ENCODE measurements around the gene LRMDA. TPM values are rescaled to one million over a fixed set of nuclear protein-coding genes. Genes with fewer than 3 reads are reported as not detected.

LRMDA gene
- total and polyA plus RNA-seq, 2 of the 8 experiments (the other 6 are each of a cell fraction or from before 2014, with no cell fraction given): 0.86 to 2.8 TPM

DNA sequence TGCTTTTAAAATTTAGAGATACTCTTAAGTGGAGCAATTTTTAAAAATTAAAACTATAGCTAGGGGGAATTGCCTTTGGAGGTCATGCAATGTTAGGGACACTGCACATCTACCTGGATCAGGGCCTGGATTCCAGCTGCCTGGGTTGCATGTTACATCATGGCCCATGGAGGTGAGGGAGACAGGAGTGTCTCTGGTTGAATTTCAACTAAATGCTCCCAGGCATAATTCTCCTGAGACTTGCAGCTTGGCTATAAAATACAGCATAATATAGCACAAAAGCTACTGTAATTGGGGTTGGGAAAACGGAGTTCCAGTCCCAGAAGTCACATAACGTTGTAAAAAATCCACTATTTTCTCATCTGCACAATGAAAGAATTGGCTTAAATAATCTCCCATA lies 782.5 kb downstream of the LRMDA start (continued):
- TF ChIP-seq CHD7 (IDR thresholded peaks at IDR 0.05; ENCODE audit: insufficient replicate concordance, low read length): no peak
- no peak for TF ChIP-seq KDM1A (IDR thresholded peaks at IDR 0.05; ENCODE audit: borderline replicate concordance, low read length)
- TF ChIP-seq CBX5 (IDR thresholded peaks at IDR 0.05; ENCODE audit: low read depth, low read length): no peak
- TF ChIP-seq BRCA1 (IDR thresholded peaks at IDR 0.05; ENCODE audit: low read depth, low read length): no peak
- TF ChIP-seq SP2 (IDR thresholded peaks at IDR 0.05; ENCODE audit: low read length): no peak
- no peak for TF ChIP-seq EP300 (IDR thresholded peaks at IDR 0.05; ENCODE audit: borderline replicate concordance in 1 of 2, low read depth in 2 of 2, low read length in 2 of 2)
